Fibroblast of lung (primary cell): ENCODE measurements around the gene OR2V1. TPM values are rescaled to one million over a fixed set of nuclear protein-coding genes. Genes with fewer than 3 reads are reported as not detected.

ENCODE experiments used
- DNase-seq, 2 donors: peaks; one replicate each; pipeline versions ENCODE4 v3.0.0 to v3.0.0-alpha.2; 2010; ENCODE audit warnings: low read depth in 2 of 2
- H2AFZ ChIP-seq: 2 replicates; pipeline ENCODE4 v1.5.1; 2012; ENCODE audit warnings: low read length, control low read depth, inconsistent platforms
- H3K27ac ChIP-seq: 2 replicates; pipeline ENCODE4 v1.5.1; 2011; ENCODE audit warnings: low read length, control low read depth; ENCODE audit not compliant: insufficient read depth
- H3K27me3 ChIP-seq: 2 replicates; pipeline ENCODE4 v1.5.1; 2011; ENCODE audit warnings: mild to moderate bottlenecking, low read length; ENCODE audit not compliant: control insufficient read depth, insufficient read depth
- H3K36me3 ChIP-seq: 2 replicates; pipeline ENCODE4 v1.5.1; 2011; ENCODE audit warnings: low read length; ENCODE audit not compliant: control insufficient read depth, insufficient read depth
- H3K4me1 ChIP-seq: 2 replicates; pipeline ENCODE4 v1.5.1; 2011; ENCODE audit warnings: low read length; ENCODE audit not compliant: control insufficient read depth, insufficient read depth; ENCODE audit errors: extremely low read depth
- H3K4me2 ChIP-seq: 2 replicates; pipeline ENCODE4 v1.5.1; 2011; ENCODE audit warnings: low read length, control low read depth; ENCODE audit not compliant: insufficient read depth; ENCODE audit errors: extremely low read depth
- H3K4me3 ChIP-seq, 4 experiments: fragments of 200-600 bp in 1 of 4; sonication (generic) in 1 of 4; replicated peaks in 1 of 4; 2 replicates each; pipeline ENCODE4 v1.5.1; 2011 to 2016; ENCODE audit warnings: low read length in 4 of 4, low read depth in 3 of 4, mild to moderate bottlenecking in 3 of 4, control low read depth in 2 of 4, inconsistent platforms in 1 of 4, mixed read lengths in 1 of 4; ENCODE audit not compliant: insufficient read depth in 1 of 4; ENCODE audit errors: control extremely low read depth in 1 of 4
- H3K79me2 ChIP-seq: 2 replicates; pipeline ENCODE4 v1.5.1; 2012; ENCODE audit warnings: mild to moderate bottlenecking, low read length, inconsistent platforms; ENCODE audit not compliant: control insufficient read depth, insufficient read depth
- H3K9ac ChIP-seq: 2 replicates; pipeline ENCODE4 v1.5.1; 2011; ENCODE audit warnings: mild to moderate bottlenecking, low read length, control low read depth; ENCODE audit not compliant: insufficient read depth
- H3K9me3 ChIP-seq: 2 replicates; pipeline ENCODE4 v1.5.1; 2012; ENCODE audit warnings: low read depth, low read length; ENCODE audit not compliant: control insufficient read depth, insufficient read depth
- H4K20me1 ChIP-seq: 2 replicates; pipeline ENCODE4 v1.5.1; 2011; ENCODE audit warnings: low read length; ENCODE audit not compliant: control insufficient read depth, insufficient read depth; ENCODE audit errors: extremely low read depth
- CTCF ChIP-seq, 2 donors: IDR thresholded peaks in 1 of 2; conservative IDR thresholded peaks in 1 of 2; 1 replicate in 1 of 2; 2 replicates in 1 of 2; pipeline ENCODE4 v1.5.1; 2011 to 2012; ENCODE audit warnings: low read length in 2 of 2, control low read depth in 1 of 2, inconsistent platforms in 1 of 2, low read depth in 1 of 2, mild to moderate bottlenecking in 1 of 2
- EZH2 ChIP-seq: IDR thresholded peaks from 2 replicates; pipeline ENCODE4 v1.5.1; 2012; ENCODE audit warnings: low read length, control low read depth, mild to moderate bottlenecking; ENCODE audit errors: missing control alignments
- polyA plus RNA-seq, 2 donors: library from polyadenylated mRNA; depleted of rRNA in 1 of 2; stranded (reverse) in 1 of 2; unstranded in 1 of 2; fragments of >200 nt; gene quantifications; 2 replicates each; pipeline ENCODE4 v1.2.1, GENCODE V29; 2011 to 2012; ENCODE audit warnings: missing spikeins in 1 of 2
- total RNA-seq: library from RNA; depleted of rRNA; stranded (reverse); fragments of >200 nt; gene quantifications from 2 replicates; pipeline ENCODE4 v1.2.1, GENCODE V29; 2014

The OR2V1 gene
- total and polyA plus RNA-seq, 2 donors (not counting 1 experiment from before 2014, with no cell fraction given) = not detected

- Histone ChIP-seq H3K36me3 (no peaks in the 10 kb centered on the region), H3K27ac (no peak overlapping the region), H3K4me3 (no peak overlapping the region), H3K4me2 (no peak overlapping the region), H3K9me3 (no peaks in the 10 kb centered on the region), H3K4me1 (no peaks in the 10 kb centered on the region), H3K9ac (no peak overlapping the region), H3K27me3 (no peaks in the 10 kb centered on the region), H4K20me1 (no peaks in the 10 kb centered on the region), H3K79me2 (no peaks in the 10 kb centered on the region), H2AFZ (no peak overlapping the region)
- no peak for DNase-seq
- TF ChIP-seq EZH2 (no peak), CTCF (conservative IDR thresholded peaks at IDR 0.05 in 1 of 2, IDR thresholded peaks at IDR 0.05 in 1 of 2; ENCODE audit: low read depth in 1 of 2, low read length in 2 of 2) (no peak)
Observed at GRCh38 chr5:181081989-181082388, 49.0 kb downstream of the OR2V1 start.

DNA sequence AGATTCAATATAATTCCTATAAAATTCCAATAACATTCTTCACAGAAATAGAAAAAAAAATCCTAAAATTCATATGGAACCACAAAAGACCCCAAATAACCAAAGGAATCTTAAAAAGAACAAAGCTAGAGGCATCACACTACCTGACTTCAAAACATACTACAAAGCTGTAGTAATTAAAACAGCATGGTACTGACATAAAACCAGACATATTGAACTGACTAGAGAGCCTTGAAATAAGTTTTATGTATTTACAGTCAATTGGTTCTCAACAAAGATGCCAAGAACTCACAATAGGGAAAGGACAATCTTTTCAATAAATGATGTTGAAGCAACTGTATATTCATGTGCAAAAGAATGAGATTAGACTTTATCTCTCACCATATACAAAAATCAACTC, 54.0 kb downstream of the OR2V1 start:
- Histone ChIP-seq H3K4me1 (no peaks in the 10 kb centered on the region), H2AFZ (no peak overlapping the region), H3K9ac (no peak overlapping the region), H4K20me1 (no peaks in the 10 kb centered on the region), H3K9me3 (no peaks in the 10 kb centered on the region), H3K27ac (no peak overlapping the region), H3K4me2 (no peak overlapping the region), H3K27me3 (no peaks in the 10 kb centered on the region), H3K4me3 (no peak overlapping the region), H3K36me3 (no peaks in the 10 kb centered on the region), H3K79me2 (no peaks in the 10 kb centered on the region)
- TF ChIP-seq CTCF (conservative IDR thresholded peaks at IDR 0.05 in 1 of 2, IDR thresholded peaks at IDR 0.05 in 1 of 2; ENCODE audit: low read depth in 1 of 2, low read length in 2 of 2) (no peak), EZH2 (no peak)
- DNase-seq = no peak

Other genes with a start within 250 kb of the OR2V1 start
- gene BTNL8, start 232.0 kb downstream of the OR2V1 start, total RNA-seq = not detected in 2 replicates
- not detected in 2 replicates for gene BTNL8, start 232.0 kb downstream of the OR2V1 start, polyA plus RNA-seq
- not detected in 2 replicates for gene BTNL3, start 142.3 kb downstream of the OR2V1 start, total RNA-seq
- gene BTNL3, start 142.3 kb downstream of the OR2V1 start, polyA plus RNA-seq = not detected in 2 replicates
- gene BTNL9, start 90.9 kb downstream of the OR2V1 start, total RNA-seq = not detected in 2 replicates
- gene BTNL9, start 90.9 kb downstream of the OR2V1 start, polyA plus RNA-seq = not detected in 2 replicates
- not detected in 2 replicates for gene OR2V2, start 16.4 kb upstream of the OR2V1 start, total RNA-seq
- not detected in 2 replicates for gene OR2V2, start 16.4 kb upstream of the OR2V1 start, polyA plus RNA-seq
- gene TRIM7, start 74.0 kb upstream of the OR2V1 start, total RNA-seq = 2.3 and 7.3 TPM in 2 replicates
- gene TRIM7, start 74.0 kb upstream of the OR2V1 start, polyA plus RNA-seq = 4.7 and 6.9 TPM in 2 replicates
- gene TRIM41, start 92.1 kb upstream of the OR2V1 start, total RNA-seq = 13.9 and 17.0 TPM in 2 replicates
- gene TRIM41, start 92.1 kb upstream of the OR2V1 start, polyA plus RNA-seq = 8.3 and 11.0 TPM in 2 replicates
- 4,649 and 6,091 TPM in 2 replicates for gene RACK1, start 112.7 kb upstream of the OR2V1 start, total RNA-seq
- gene RACK1, start 112.7 kb upstream of the OR2V1 start, polyA plus RNA-seq = 3,014 and 3,409 TPM in 2 replicates
- gene TRIM52, start 130.0 kb upstream of the OR2V1 start, total RNA-seq = 7.2 and 7.9 TPM in 2 replicates
- gene TRIM52, start 130.0 kb upstream of the OR2V1 start, polyA plus RNA-seq = 5.5 and 8.1 TPM in 2 replicates
- gene OR4F3, start 236.1 kb upstream of the OR2V1 start, total RNA-seq = 0.17 and 0.26 TPM in 2 replicates
- gene OR4F3, start 236.1 kb upstream of the OR2V1 start, polyA plus RNA-seq = not detected in 2 replicates